GM12878 (cell line): ENCODE results near the gene OTUD3. TPM values are rescaled to one million over a fixed set of nuclear protein-coding genes. Genes with fewer than 3 reads are reported as not detected.

ENCODE experiments used
- ATAC-seq: fragments of 200-7000 bp; cut with Tn5 transposase; 3 replicates; pipeline ENCODE4 v1.9.1; 2020; ENCODE audit warnings: mild to moderate bottlenecking, moderate library complexity
- BruUV-seq: library from RNA; stranded (reverse); fragments of 400-500 nt; replicated peaks from 2 replicates; lab custom pipeline; 2021; lab: Mats Ljungman, UMichigan
- CTCF ChIA-PET: fragments of 300-600 bp; sonication (Branson Sonifier 250); formaldehyde crosslinking; extraction: SDS; loops from one replicate; lab custom pipeline; 2021; ENCODE audit warnings: inconsistent platforms; lab: Yijun Ruan, JAX
- POLR2A ChIA-PET: fragments of 350-600 bp; formaldehyde crosslinking; extraction: SDS; loops from one replicate; lab custom pipeline; 2021; ENCODE audit warnings: inconsistent platforms; lab: Charles Lee
- RAD21 ChIA-PET: fragments of 300-600 bp; sonication (Branson Sonifier 250); formaldehyde crosslinking; loops from one replicate; lab custom pipeline; 2023; ENCODE audit warnings: antibody characterized with exemption; ENCODE audit not compliant: unreplicated experiment; lab: Charles Lee
- SMC1A ChIA-PET: fragments of 300-600 bp; sonication (Branson Sonifier 250); formaldehyde crosslinking; loops from one replicate; lab custom pipeline; 2023; ENCODE audit not compliant: unreplicated experiment, uncharacterized antibody; lab: Charles Lee
- DNase-seq: peaks from one replicate; pipeline ENCODE4 v3.0.0-alpha.2; 2011; ENCODE audit warnings: low read depth, low spot score
- FAIRE-seq: peaks from 3 replicates; lab custom pipeline; 2011; peaks lifted over from hg19 to GRCh38; lab: Jason Lieb, UNC
- H2AFZ ChIP-seq: 2 replicates; pipeline ENCODE4 v1.6.0; 2011; ENCODE audit warnings: low read depth, low read length, control low read depth; ENCODE audit not compliant: control insufficient read depth
- H3K27ac ChIP-seq: 2 replicates; pipeline ENCODE4 v1.5.1; 2011; ENCODE audit warnings: control low read depth; ENCODE audit not compliant: control insufficient read depth, insufficient read depth
- H3K27me3 ChIP-seq, 2 experiments: replicated peaks in 1 of 2; 2 replicates each; pipeline versions ENCODE4 v1.6.0 to v1.6.1; 2011; ENCODE audit warnings: low read length in 1 of 2; ENCODE audit not compliant: control insufficient read depth in 2 of 2, insufficient read depth in 2 of 2
- H3K36me3 ChIP-seq, 2 experiments: 2 replicates each; pipeline ENCODE4 v1.5.1; 2011; ENCODE audit warnings: low read length in 1 of 2; ENCODE audit not compliant: control insufficient read depth in 2 of 2, insufficient read depth in 2 of 2
- H3K4me1 ChIP-seq: 2 replicates; pipeline ENCODE4 v1.6.1; 2011; ENCODE audit warnings: mild to moderate bottlenecking, low read length, moderate library complexity, mixed read lengths; ENCODE audit not compliant: control insufficient read depth, insufficient read depth
- H3K4me2 ChIP-seq: 2 replicates; pipeline ENCODE4 v1.6.0; 2011; ENCODE audit warnings: control low read depth; ENCODE audit not compliant: control insufficient read depth, insufficient read depth
- H3K4me3 ChIP-seq: fragments of 200-600 bp; sonication (generic); 2 replicates; pipeline ENCODE4 v1.5.1; 2016
- H3K79me2 ChIP-seq: 2 replicates; pipeline ENCODE4 v1.6.0; 2011; ENCODE audit warnings: low read length; ENCODE audit not compliant: control insufficient read depth, insufficient read depth
- H3K9ac ChIP-seq: 2 replicates; pipeline ENCODE4 v1.8.0; 2011; ENCODE audit warnings: low read length, control low read depth, mixed read lengths; ENCODE audit not compliant: control insufficient read depth, insufficient read depth
- H3K9me3 ChIP-seq: replicated peaks from 3 replicates; pipeline ENCODE4 v1.5.1; 2011; ENCODE audit warnings: mild to moderate bottlenecking, low read length; ENCODE audit not compliant: control insufficient read depth, insufficient read depth
- H4K20me1 ChIP-seq: 2 replicates; pipeline ENCODE4 v1.6.0; 2011; ENCODE audit not compliant: control insufficient read depth, insufficient read depth
- CHD1 ChIP-seq: IDR thresholded peaks from 2 replicates; pipeline ENCODE4 v1.6.1; 2012; ENCODE audit warnings: low read depth, low read length, improper control_type of control experiment
- HDAC2 ChIP-seq: fragments of 200-600 bp; sonication (generic); IDR thresholded peaks from 2 replicates; pipeline ENCODE4 v1.6.1; 2017
- KLF5 ChIP-seq: fragments of 450-650 bp; IDR thresholded peaks from 2 replicates; pipeline ENCODE4 v1.6.1; 2014; ENCODE audit warnings: mild to moderate bottlenecking; ENCODE audit not compliant: partially characterized antibody
- NFIC ChIP-seq: IDR thresholded peaks from 2 replicates; pipeline ENCODE4 v1.6.1; 2012; ENCODE audit warnings: low read depth, mild to moderate bottlenecking, inconsistent platforms, low read length, moderate library complexity
- NR2C1 ChIP-seq: fragments of 450-650 bp; IDR thresholded peaks from 2 replicates; pipeline ENCODE4 v1.6.1; 2017; ENCODE audit warnings: antibody characterized with exemption, mild to moderate bottlenecking, moderate library complexity
- PML ChIP-seq: IDR thresholded peaks from 2 replicates; pipeline ENCODE4 v1.6.1; 2012; ENCODE audit warnings: low read length, inconsistent platforms
- POLR2AphosphoS2 ChIP-seq: IDR thresholded peaks from 2 replicates; pipeline ENCODE4 v1.6.1; 2011; ENCODE audit warnings: low read depth, mild to moderate bottlenecking, low read length, improper control_type of control experiment, moderate library complexity
- POU2F2 ChIP-seq: IDR thresholded peaks from 3 replicates; pipeline ENCODE4 v1.6.1; 2011; ENCODE audit warnings: low read depth, mild to moderate bottlenecking, low read length, borderline replicate concordance
- RAD21 ChIP-seq: IDR thresholded peaks from 2 replicates; pipeline ENCODE4 v1.6.1; 2011; ENCODE audit warnings: mild to moderate bottlenecking, low read depth, low read length, moderate library complexity; ENCODE audit not compliant: insufficient read depth
- REST ChIP-seq: IDR thresholded peaks from 2 replicates; pipeline ENCODE4 v1.6.1; 2012; ENCODE audit warnings: mild to moderate bottlenecking, low read depth, low read length
- SREBF1 ChIP-seq: IDR thresholded peaks from 2 replicates; pipeline ENCODE4 v1.6.1; 2012; ENCODE audit warnings: mild to moderate bottlenecking, low read length
- SRF ChIP-seq, 2 experiments: IDR thresholded peaks; 2 replicates each; pipeline ENCODE4 v1.6.1; 2011; ENCODE audit warnings: low read depth in 2 of 2, low read length in 2 of 2, mild to moderate bottlenecking in 1 of 2, moderate library complexity in 1 of 2
- TCF12 ChIP-seq: IDR thresholded peaks from 2 replicates; pipeline ENCODE4 v1.6.1; 2011; ENCODE audit warnings: low read depth, mild to moderate bottlenecking, low read length
- WRNIP1 ChIP-seq: IDR thresholded peaks from 2 replicates; pipeline ENCODE4 v1.6.1; 2011; ENCODE audit warnings: low read depth, low read length, improper control_type of control experiment, borderline replicate concordance
- WGBS: methylation state at CpG from one replicate; pipeline ENCODE4 v1.1.6; 2016; ENCODE audit warnings: low lambda C conversion rate; ENCODE audit not compliant: insufficient replicate concordance, insufficient coverage; ENCODE audit errors: missing lambda C conversion rate; 5-methylcytosine and 5-hydroxymethylcytosine counted together
- in situ Hi-C: fragments of 300-500 bp; cut with MboI; formaldehyde crosslinking; loops from 9 replicates; pipeline ENCODE4 v1.14.3; 2018; ENCODE audit warnings: mixed read lengths
- intact Hi-C: fragments of 100-400 bp; cut with micrococcal nuclease; formaldehyde crosslinking; loops from one replicate; pipeline ENCODE4 v1.14.2; 2022; ENCODE audit not compliant: unreplicated experiment
- polyA plus RNA-seq, 11 experiments: library from polyadenylated mRNA; depleted of rRNA in 4 of 11; unstranded in 6 of 11; stranded (reverse) in 5 of 11; fragments of >200 nt; fragmentation: Nextera tagmentation in 4 of 11; fragmentation: Illumina TruSeq in 1 of 11; extraction: Ambion mirVana in 4 of 11; extraction: Trizol in 1 of 11; gene quantifications; 1 replicate in 1 of 11; 2 replicates in 10 of 11; pipeline versions ENCODE4 v1.2.1 to v1.2.3, GENCODE V29; 2011 to 2016; ENCODE audit warnings: inconsistent platforms in 2 of 11, missing spikeins in 2 of 11, low read depth in 1 of 11
- total RNA-seq, 4 experiments: library from RNA; depleted of rRNA in 3 of 4; stranded (reverse); fragments of >200 nt in 3 of 4; fragmentation: Illumina TruSeq in 1 of 4; extraction: Trizol in 1 of 4; gene quantifications; 2 replicates each; pipeline versions ENCODE4 v1.2.1 to v1.2.3, GENCODE V29; 2013 to 2021
- TF ChIP-seq, protein P1 (sequence below): fragments of 450-650 bp; IDR thresholded peaks from 2 replicates; pipeline ENCODE4 v1.6.1; 2017; ENCODE audit warnings: mild to moderate bottlenecking, moderate library complexity

The OTUD3 gene
- total and polyA plus RNA-seq, 10 of the 15 experiments (the other 5 are each of a cell fraction or from before 2014, with no cell fraction given) = 0.77 to 8.9 (median 4.8) TPM

GRCh38 chr1:19884312-19884711, 2.1 kb downstream of the OTUD3 start:
- BruUV-seq = no TSS peak
- no peak overlapping the region for H3K27ac ChIP-seq
- FAIRE-seq = no peak

More at GRCh38 chr1:19884312-19884711, 2.1 kb downstream of the OTUD3 start:
- Histone ChIP-seq H3K9ac (no peak overlapping the region; the same call in 1 of the 2 replicates), H3K4me1 (no peaks in the 10 kb centered on the region; the same call in 1 of the 2 replicates), H3K4me2 (peak overlapping the region; percentile 52), H3K27me3 (no peaks in the 10 kb centered on the region), H3K4me3 (peak overlapping the region; percentile 96; the same call in 1 of the 2 replicates), H3K9me3 (no peaks in the 10 kb centered on the region), H3K36me3 (no peaks in the 10 kb centered on the region), H3K79me2 (peaks cover 45% of the 10 kb centered on the region), H2AFZ (no peak overlapping the region), H4K20me1 (no peaks in the 10 kb centered on the region)
- no peak for TF ChIP-seq HDAC2
- TF ChIP-seq POLR2AphosphoS2 = no peak
- no peak for TF ChIP-seq REST
- no peak for TF ChIP-seq RAD21
- TF ChIP-seq TCF12 = no peak
- TF ChIP-seq NFIC = no peak
- no peak for TF ChIP-seq KLF5
- TF ChIP-seq NR2C1 = no peak
- no peak for TF ChIP-seq PML
- TF ChIP-seq POU2F2 = no peak
- TF ChIP-seq SRF (IDR thresholded peaks at IDR 0.05; ENCODE audit: low read depth in 2 of 2, low read length in 2 of 2) = no peak
- no peak for TF ChIP-seq CHD1
- no peak for TF ChIP-seq WRNIP1
- TF ChIP-seq SREBF1 = no peak
- TF ChIP-seq, protein P1, sequence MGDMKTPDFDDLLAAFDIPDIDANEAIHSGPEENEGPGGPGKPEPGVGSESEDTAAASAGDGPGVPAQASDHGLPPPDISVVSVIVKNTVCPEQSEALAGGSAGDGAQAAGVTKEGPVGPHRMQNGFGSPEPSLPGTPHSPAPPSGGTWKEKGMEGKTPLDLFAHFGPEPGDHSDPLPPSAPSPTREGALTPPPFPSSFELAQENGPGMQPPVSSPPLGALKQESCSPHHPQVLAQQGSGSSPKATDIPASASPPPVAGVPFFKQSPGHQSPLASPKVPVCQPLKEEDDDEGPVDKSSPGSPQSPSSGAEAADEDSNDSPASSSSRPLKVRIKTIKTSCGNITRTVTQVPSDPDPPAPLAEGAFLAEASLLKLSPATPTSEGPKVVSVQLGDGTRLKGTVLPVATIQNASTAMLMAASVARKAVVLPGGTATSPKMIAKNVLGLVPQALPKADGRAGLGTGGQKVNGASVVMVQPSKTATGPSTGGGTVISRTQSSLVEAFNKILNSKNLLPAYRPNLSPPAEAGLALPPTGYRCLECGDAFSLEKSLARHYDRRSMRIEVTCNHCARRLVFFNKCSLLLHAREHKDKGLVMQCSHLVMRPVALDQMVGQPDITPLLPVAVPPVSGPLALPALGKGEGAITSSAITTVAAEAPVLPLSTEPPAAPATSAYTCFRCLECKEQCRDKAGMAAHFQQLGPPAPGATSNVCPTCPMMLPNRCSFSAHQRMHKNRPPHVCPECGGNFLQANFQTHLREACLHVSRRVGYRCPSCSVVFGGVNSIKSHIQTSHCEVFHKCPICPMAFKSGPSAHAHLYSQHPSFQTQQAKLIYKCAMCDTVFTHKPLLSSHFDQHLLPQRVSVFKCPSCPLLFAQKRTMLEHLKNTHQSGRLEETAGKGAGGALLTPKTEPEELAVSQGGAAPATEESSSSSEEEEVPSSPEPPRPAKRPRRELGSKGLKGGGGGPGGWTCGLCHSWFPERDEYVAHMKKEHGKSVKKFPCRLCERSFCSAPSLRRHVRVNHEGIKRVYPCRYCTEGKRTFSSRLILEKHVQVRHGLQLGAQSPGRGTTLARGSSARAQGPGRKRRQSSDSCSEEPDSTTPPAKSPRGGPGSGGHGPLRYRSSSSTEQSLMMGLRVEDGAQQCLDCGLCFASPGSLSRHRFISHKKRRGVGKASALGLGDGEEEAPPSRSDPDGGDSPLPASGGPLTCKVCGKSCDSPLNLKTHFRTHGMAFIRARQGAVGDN = no peak
- RAD21 ChIA-PET = interaction anchor here (1.1 kb wide), 1 partner anchor 239 kb away, joined by 3 read pairs; no protein-coding TSS in a partner anchor
- DNase-seq = no peak
- 93% methylated on average over 2 of the region's 2 CpGs for WGBS
- in situ Hi-C loops = no loop called here
- no peak for ATAC-seq
- POLR2A ChIA-PET = no interaction called here
- intact Hi-C loops = no loop called here
- CTCF ChIA-PET = interaction anchor here (1.3 to 1.8 kb wide), 2 partner anchors 195 to 328 kb away, joined by 4 read pairs; no protein-coding TSS in a partner anchor
- SMC1A ChIA-PET = interaction anchor here (0.8 to 1.5 kb wide), 2 partner anchors 222 to 267 kb away, joined by 3 read pairs; no protein-coding TSS in a partner anchor
